GM12891 (cell line): ENCODE measurements around the gene HSF5.

Source experiments
- PAX5 ChIP-seq: IDR thresholded peaks from 2 replicates; pipeline ENCODE4 v1.6.1; 2011; ENCODE audit warnings: low read length, moderate library complexity, mild to moderate bottlenecking; ENCODE audit not compliant: insufficient read depth, severe bottlenecking
- POLR2A ChIP-seq: IDR thresholded peaks from 2 replicates; pipeline ENCODE4 v1.6.1; 2011; ENCODE audit warnings: low read depth, low read length, control low read depth
- POLR2AphosphoS5 ChIP-seq: IDR thresholded peaks from 2 replicates; pipeline ENCODE4 v1.6.1; 2011; ENCODE audit warnings: low read depth, low read length, control low read depth
- SPI1 ChIP-seq: IDR thresholded peaks from 2 replicates; pipeline ENCODE4 v1.6.1; 2011; ENCODE audit warnings: low read depth, low read length, control low read depth
- TAF1 ChIP-seq: IDR thresholded peaks from 2 replicates; pipeline ENCODE4 v1.6.1; 2011; ENCODE audit warnings: low read depth, low read length, control low read depth

DNA sequence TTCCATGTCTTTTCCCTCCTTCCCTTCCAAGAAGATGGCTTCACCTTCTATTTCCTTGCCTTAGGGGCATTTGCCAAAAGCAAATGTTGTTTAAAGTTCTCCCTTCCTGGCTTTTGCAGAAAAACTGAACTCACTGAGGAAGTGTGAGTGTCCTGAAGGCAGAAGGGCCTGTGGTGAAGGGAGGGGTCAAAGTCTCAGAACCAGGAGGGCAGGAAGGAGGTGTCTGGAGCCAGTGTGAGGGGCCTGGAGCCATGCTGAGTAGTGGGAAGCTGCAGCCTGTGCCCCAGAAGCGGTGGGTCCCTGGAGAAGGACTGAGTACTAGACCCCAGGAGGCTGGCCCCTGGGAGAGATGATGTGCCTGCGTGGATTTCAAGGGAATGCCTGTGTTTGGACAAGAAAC lies 112.4 kb downstream of the HSF5 start:
- TF ChIP-seq POLR2A (no peak), PAX5 (no peak), SPI1 (no peak), TAF1 (no peak), POLR2AphosphoS5 (no peak)
